ENCODE data around the gene CD1E.

Gene CD1E

GRCh38 chr1:158331106-158331425 lies 22.6 kb upstream of the CD1E start:
- no peak for TF ChIP-seq CTCF (IDR thresholded peaks at IDR 0.05)
- H2AFZ ChIP-seq = no peak overlapping the region
- H3K79me2 ChIP-seq = no peaks in the 10 kb centered on the region
- H3K9me3 ChIP-seq (ENCODE audit: control insufficient read depth, low read length) = no peaks in the 10 kb centered on the region
- no peaks in the 10 kb centered on the region for H3K4me1 ChIP-seq
- H3K36me3 ChIP-seq (ENCODE audit: control insufficient read depth, insufficient read depth, low read length) = no peaks in the 10 kb centered on the region
- no peak overlapping the region for H3K4me2 ChIP-seq (ENCODE audit: low read length)
- no peaks in the 10 kb centered on the region for H3K27me3 ChIP-seq (ENCODE audit: control insufficient read depth, insufficient read depth, low read length)
- no peak overlapping the region for H3K4me3 ChIP-seq (ENCODE audit: low read depth, low read length)
- H3K9ac ChIP-seq = no peak overlapping the region
- H3K27ac ChIP-seq = no peak overlapping the region

- H3K4me3 ChIP-seq (ENCODE audit: low read depth, low read length) = no peak within 1 kb of the TSS
- H3K27me3 ChIP-seq (ENCODE audit: control insufficient read depth, insufficient read depth, low read length) = no peaks in the 10 kb centered on the region
- H3K9me3 ChIP-seq (ENCODE audit: control insufficient read depth, low read length) = no peaks in the 10 kb centered on the region
- no peak within 1 kb of the TSS for H3K27ac ChIP-seq
- H3K36me3 ChIP-seq (ENCODE audit: control insufficient read depth, insufficient read depth, low read length) = no peaks in the 10 kb centered on the region
- no peaks in the 10 kb centered on the region for H3K79me2 ChIP-seq
- H3K9ac ChIP-seq = no peak within 1 kb of the TSS
- no peak for TF ChIP-seq CTCF (IDR thresholded peaks at IDR 0.05)
- H3K4me2 ChIP-seq (ENCODE audit: low read length) = no peak within 1 kb of the TSS
- H2AFZ ChIP-seq = no peak within 1 kb of the TSS
- no peaks in the 10 kb centered on the region for H3K4me1 ChIP-seq
Measured at GRCh38 chr1:158331481-158332150, 22.1 kb upstream of the CD1E start, which contains the start of gene CD1B. CD1B (minus strand) TSS chr1:158331531; CDS start chr1:158331423, 108 bp downstream.

GRCh38 chr1:158333405-158334155 lies 20.1 kb upstream of the CD1E start:
- Histone ChIP-seq H3K36me3 (ENCODE audit: control insufficient read depth, insufficient read depth, low read length) (no peaks in the 10 kb centered on the region), H3K79me2 (no peaks in the 10 kb centered on the region), H3K9ac (no peak overlapping the region), H3K4me2 (ENCODE audit: low read length) (no peak overlapping the region), H3K27me3 (ENCODE audit: control insufficient read depth, insufficient read depth, low read length) (no peaks in the 10 kb centered on the region), H3K27ac (no peak overlapping the region), H3K4me3 (ENCODE audit: low read depth, low read length) (no peak overlapping the region), H2AFZ (no peak overlapping the region), H3K9me3 (ENCODE audit: control insufficient read depth, low read length) (no peaks in the 10 kb centered on the region), H3K4me1 (no peaks in the 10 kb centered on the region)
- TF ChIP-seq CTCF (IDR thresholded peaks at IDR 0.05) = no peak

- no peaks in the 10 kb centered on the region for H3K79me2 ChIP-seq
- no peaks in the 10 kb centered on the region for H3K9me3 ChIP-seq (ENCODE audit: control insufficient read depth, low read length)
- no peaks in the 10 kb centered on the region for H3K4me1 ChIP-seq
- no peak overlapping the region for H3K9ac ChIP-seq
- no peaks in the 10 kb centered on the region for H3K27me3 ChIP-seq (ENCODE audit: control insufficient read depth, insufficient read depth, low read length)
- H3K27ac ChIP-seq = no peak overlapping the region
- H3K36me3 ChIP-seq (ENCODE audit: control insufficient read depth, insufficient read depth, low read length) = no peaks in the 10 kb centered on the region
- H3K4me2 ChIP-seq (ENCODE audit: low read length) = no peak overlapping the region
- H3K4me3 ChIP-seq (ENCODE audit: low read depth, low read length) = no peak overlapping the region
- H2AFZ ChIP-seq = no peak overlapping the region
- TF ChIP-seq CTCF (IDR thresholded peaks at IDR 0.05) = no peak
Measured at GRCh38 chr1:158334526-158335212, 19.0 kb upstream of the CD1E start.

All from parathyroid adenoma (tissue), 2 donors.